Stimulated activated CD8-positive, alpha-beta memory T cell treated with anti-CD3 and anti-CD28 coated beads, Interleukin-7, amount 100 ng/mL, for 24 hours (primary cell): ENCODE measurements around the gene RPL10.

ENCODE experiments used
- DNase-seq: peaks from one replicate; pipeline ENCODE4 v3.0.0-alpha.2; 2020; ENCODE audit warnings: low read depth

The RPL10 gene

GRCh38 chrX:154397888-154398667 is at the start of gene RPL10:
RPL10 (plus strand) TSS chrX:154398377; CDS start chrX:154398520, 143 bp downstream.
- peak; percentile 65 for DNase-seq

GRCh38 chrX:154348646-154349358 is 49.4 kb upstream of the RPL10 start:
- no peak for DNase-seq

- DNase-seq, result no peak
Measured at GRCh38 chrX:154349359-154349935, 48.7 kb upstream of the RPL10 start.

- no peak for DNase-seq
Measured at GRCh38 chrX:154349979-154350378, 48.2 kb upstream of the RPL10 start.

GRCh38 chrX:154350429-154351182 is 47.6 kb upstream of the RPL10 start:
- DNase-seq, result no peak

- DNase-seq, result no peak
Measured at GRCh38 chrX:154351183-154352011, 46.8 kb upstream of the RPL10 start.

GRCh38 chrX:154352012-154352401 is 46.2 kb upstream of the RPL10 start:
- DNase-seq, result no peak

GRCh38 chrX:154352466-154352865 is 45.7 kb upstream of the RPL10 start:
- DNase-seq, result no peak

- DNase-seq, result no peak
Measured at GRCh38 chrX:154353172-154353843, 44.9 kb upstream of the RPL10 start.

- DNase-seq, result no peak
Measured at GRCh38 chrX:154354013-154354412, 44.2 kb upstream of the RPL10 start.

- DNase-seq, result no peak
Measured at GRCh38 chrX:154354516-154354915, 43.7 kb upstream of the RPL10 start.

GRCh38 chrX:154355094-154355775 is 42.9 kb upstream of the RPL10 start:
- DNase-seq, result no peak

- no peak for DNase-seq
Measured at GRCh38 chrX:154355776-154356140, 42.4 kb upstream of the RPL10 start.

- no peak for DNase-seq
Measured at GRCh38 chrX:154356596-154356995, 41.6 kb upstream of the RPL10 start.

- no peak for DNase-seq
Measured at GRCh38 chrX:154357205-154357604, 41.0 kb upstream of the RPL10 start.

- no peak for DNase-seq
Measured at GRCh38 chrX:154358011-154358410, 40.2 kb upstream of the RPL10 start.

- DNase-seq, result no peak
Measured at GRCh38 chrX:154358829-154359228, 39.3 kb upstream of the RPL10 start.

GRCh38 chrX:154359362-154360154 is 38.6 kb upstream of the RPL10 start:
- no peak for DNase-seq

GRCh38 chrX:154360155-154360713 is 37.9 kb upstream of the RPL10 start:
- DNase-seq, result no peak
